GM18909 (cell line): ENCODE measurements around the gene PERCC1.
A peak's percentile ranks its signal among the peaks of the same experiment; 100 is the strongest.
"Not testable (repeated sequence)": the region's sequence is repeated elsewhere in the genome, so short reads cannot be mapped to it uniquely, and the experiment has no call there.

Experiments used
- ATAC-seq: cut with Tn5 transposase; IDR thresholded peaks from one replicate; pipeline ENCODE4 v1.9.1; 2021; ENCODE audit warnings: mild to moderate bottlenecking; ENCODE audit not compliant: unreplicated experiment, poor library complexity

PERCC1 gene

GRCh38 chr16:1464196-1464893 is 33.5 kb downstream of the PERCC1 start:
- ATAC-seq: no peak

GRCh38 chr16:1464894-1465566 is 34.2 kb downstream of the PERCC1 start:
- ATAC-seq: no peak

- no peak for ATAC-seq
Observed at GRCh38 chr16:1465567-1465915, 34.7 kb downstream of the PERCC1 start.

- ATAC-seq: no peak
Observed at GRCh38 chr16:1466054-1466453, 35.2 kb downstream of the PERCC1 start.

- ATAC-seq: no peak
Observed at GRCh38 chr16:1466968-1467521, 36.2 kb downstream of the PERCC1 start.

GRCh38 chr16:1468426-1468810 is 37.5 kb downstream of the PERCC1 start:
- no peak for ATAC-seq

GRCh38 chr16:1469141-1469540 is 38.3 kb downstream of the PERCC1 start:
- ATAC-seq: not testable (repeated sequence)

GRCh38 chr16:1469693-1470201 is 38.9 kb downstream of the PERCC1 start:
- ATAC-seq: no peak

GRCh38 chr16:1470481-1471251 is 39.8 kb downstream of the PERCC1 start:
- ATAC-seq: no peak

GRCh38 chr16:1471569-1472194 is 40.8 kb downstream of the PERCC1 start:
- ATAC-seq: no peak

- no peak for ATAC-seq
Observed at GRCh38 chr16:1472974-1473373, 42.1 kb downstream of the PERCC1 start.

GRCh38 chr16:1474082-1474795 is 43.4 kb downstream of the PERCC1 start:
- ATAC-seq: peak; percentile 34

GRCh38 chr16:1474796-1475551 is 44.1 kb downstream of the PERCC1 start, which contains the start of gene CLCN7:
CLCN7 (minus strand) TSS chr16:1475028; CDS start chr16:1474974, 54 bp downstream.
- ATAC-seq: peak; percentile 86

- ATAC-seq: no peak
Observed at GRCh38 chr16:1475552-1476114, 44.8 kb downstream of the PERCC1 start.

- no peak for ATAC-seq
Observed at GRCh38 chr16:1477033-1477432, 46.2 kb downstream of the PERCC1 start.

GRCh38 chr16:1478937-1479336 is 48.1 kb downstream of the PERCC1 start:
- not testable (repeated sequence) for ATAC-seq

GRCh38 chr16:1481906-1482835 is 51.3 kb downstream of the PERCC1 start:
- ATAC-seq: no peak
